GM19238 (cell line): Measurements from ENCODE around the gene ENDOV.

Source experiments
- DNase-seq: peaks from one replicate; pipeline ENCODE4 v3.0.0; 2011; ENCODE audit warnings: low spot score; ENCODE audit not compliant: insufficient read length

ENDOV gene

GRCh38 chr17:80414803-80415625 lies at the start of gene ENDOV:
Gene ENDOV (plus strand): TSS chr17:80415167. CDS start chr17:80415195, 28 bp downstream.
- DNase-seq: peak; percentile 100

GRCh38 chr17:80365983-80366382 lies 49.0 kb upstream of the ENDOV start:
- DNase-seq: no peak

- DNase-seq: no peak
Measured at GRCh38 chr17:80367503-80367902, 47.5 kb upstream of the ENDOV start.

- DNase-seq: no peak
Measured at GRCh38 chr17:80371196-80371595, 43.8 kb upstream of the ENDOV start.

GRCh38 chr17:80372456-80372855 lies 42.5 kb upstream of the ENDOV start:
- no peak for DNase-seq

- DNase-seq: no peak
Measured at GRCh38 chr17:80372922-80373570, 41.9 kb upstream of the ENDOV start.

- DNase-seq: no peak
Measured at GRCh38 chr17:80374039-80374731, 40.8 kb upstream of the ENDOV start.

GRCh38 chr17:80374732-80375585 lies 40.0 kb upstream of the ENDOV start:
- DNase-seq: no peak

GRCh38 chr17:80376531-80376930 lies 38.4 kb upstream of the ENDOV start:
- no peak for DNase-seq

- no peak for DNase-seq
Measured at GRCh38 chr17:80377798-80378197, 37.2 kb upstream of the ENDOV start.

- no peak for DNase-seq
Measured at GRCh38 chr17:80379348-80379747, 35.6 kb upstream of the ENDOV start.

- no peak for DNase-seq
Measured at GRCh38 chr17:80380068-80380467, 34.9 kb upstream of the ENDOV start.

GRCh38 chr17:80380555-80381002 lies 34.4 kb upstream of the ENDOV start:
- no peak for DNase-seq

- no peak for DNase-seq
Measured at GRCh38 chr17:80381416-80381923, 33.5 kb upstream of the ENDOV start.

GRCh38 chr17:80382446-80382845 lies 32.5 kb upstream of the ENDOV start:
- no peak for DNase-seq

GRCh38 chr17:80382956-80383355 lies 32.0 kb upstream of the ENDOV start:
- DNase-seq: no peak

- DNase-seq: no peak
Measured at GRCh38 chr17:80384078-80384960, 30.6 kb upstream of the ENDOV start.

GRCh38 chr17:80385046-80385445 lies 29.9 kb upstream of the ENDOV start:
- DNase-seq: no peak

- DNase-seq: no peak
Measured at GRCh38 chr17:80386341-80386740, 28.6 kb upstream of the ENDOV start.

GRCh38 chr17:80387071-80387470 lies 27.9 kb upstream of the ENDOV start:
- DNase-seq: no peak
